ENCODE results near the gene F2RL2.
"Not testable (repeated sequence)": the region's sequence is repeated elsewhere in the genome, so short reads cannot be mapped to it uniquely, and the experiment has no call there.

The F2RL2 gene

DNA sequence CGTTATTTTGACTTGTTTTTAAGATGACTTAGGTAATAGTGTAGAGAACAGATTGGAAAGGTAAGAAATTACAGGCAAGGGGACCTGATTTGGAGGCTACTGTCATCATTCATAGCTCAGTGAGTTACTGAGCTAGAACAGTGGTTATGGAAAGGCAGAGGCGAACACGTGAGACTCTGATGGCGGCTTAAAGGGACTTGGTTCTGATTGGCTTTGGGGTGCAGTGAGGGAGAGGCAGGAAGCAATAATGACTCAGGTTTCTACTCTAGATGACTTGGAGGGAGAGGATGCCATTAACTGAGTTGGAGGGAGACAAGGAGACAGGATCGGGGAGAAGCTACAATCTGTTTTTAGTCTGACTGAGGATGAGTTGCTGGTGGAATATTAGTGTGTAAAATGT, 3.0 kb downstream of the F2RL2 start:
- DNase-seq: no peak

- DNase-seq: no peak
These were observed 5.5 kb downstream of the F2RL2 start for GRCh38 chr5:76617675-76618074.

DNA sequence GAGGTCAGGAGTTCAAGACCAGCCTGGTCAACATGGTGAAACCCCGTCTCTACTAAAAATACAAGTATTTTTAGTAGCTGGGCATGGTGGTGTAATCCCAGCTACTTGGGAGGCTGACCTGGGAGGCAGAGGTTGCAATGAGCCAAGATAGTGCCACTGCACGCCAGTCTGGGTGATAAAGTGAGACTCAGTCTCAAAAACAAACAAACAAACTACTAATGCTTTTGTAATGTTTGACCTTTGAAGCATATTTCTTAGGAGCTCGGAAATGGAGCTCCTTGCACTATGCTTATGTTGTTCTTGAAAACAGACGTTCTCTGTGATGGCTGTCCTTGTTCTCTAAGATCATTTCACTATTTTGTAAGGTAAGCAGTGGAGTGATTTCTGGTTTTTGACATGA, 6.0 kb downstream of the F2RL2 start:
- no peak for DNase-seq

GRCh38 chr5:76616206-76616605, 7.0 kb downstream of the F2RL2 start:
- no peak for DNase-seq

GRCh38 chr5:76615759-76616158, 7.4 kb downstream of the F2RL2 start:
- no peak for DNase-seq

DNA sequence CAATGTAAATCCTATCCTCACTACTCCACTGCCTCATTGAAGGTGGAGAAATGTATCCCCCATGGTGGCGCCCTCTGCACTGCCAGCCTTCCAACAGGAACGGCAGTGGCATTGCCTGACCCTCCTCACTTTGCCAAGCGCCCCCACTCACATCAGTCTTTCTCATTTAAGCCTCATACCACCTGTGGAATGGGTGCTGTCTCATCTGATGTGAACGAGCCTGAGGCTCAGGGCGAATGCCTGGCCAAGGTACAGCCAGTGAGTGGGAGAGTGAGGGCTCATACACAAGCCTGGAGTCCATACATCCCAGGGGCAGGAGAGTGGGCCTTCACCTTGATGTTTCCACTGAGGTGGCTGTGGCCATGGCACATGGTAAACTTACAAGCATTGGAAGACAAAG, 10.3 kb downstream of the F2RL2 start:
- DNase-seq: no peak

- no peak for DNase-seq
These were observed 13.0 kb downstream of the F2RL2 start for GRCh38 chr5:76610196-76610595.

- DNase-seq: no peak
These were observed 14.4 kb downstream of the F2RL2 start for GRCh38 chr5:76608833-76609232.

GRCh38 chr5:76607353-76607871, 15.8 kb downstream of the F2RL2 start:
- DNase-seq: no peak

GRCh38 chr5:76606701-76607100, 16.5 kb downstream of the F2RL2 start:
- DNase-seq: no peak

DNA sequence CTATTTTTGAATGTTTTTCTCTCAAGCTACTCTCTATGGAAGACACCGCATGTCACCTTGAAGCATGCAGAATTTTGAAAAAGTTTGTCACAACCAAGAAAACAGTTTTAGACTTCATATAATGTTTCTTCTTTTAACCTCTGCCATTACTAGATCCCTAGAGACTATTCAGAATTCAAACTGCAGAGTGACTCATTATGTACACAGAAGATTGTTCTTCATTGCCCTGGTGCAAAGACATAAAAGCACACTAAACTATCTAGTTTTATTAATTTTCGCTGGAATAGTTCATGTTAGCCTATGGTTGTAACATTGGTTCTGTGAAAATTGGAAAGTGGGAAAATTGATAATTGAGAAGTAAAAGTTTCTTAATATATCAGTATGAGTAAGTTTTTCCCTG, 18.4 kb downstream of the F2RL2 start:
- DNase-seq: no peak

DNA sequence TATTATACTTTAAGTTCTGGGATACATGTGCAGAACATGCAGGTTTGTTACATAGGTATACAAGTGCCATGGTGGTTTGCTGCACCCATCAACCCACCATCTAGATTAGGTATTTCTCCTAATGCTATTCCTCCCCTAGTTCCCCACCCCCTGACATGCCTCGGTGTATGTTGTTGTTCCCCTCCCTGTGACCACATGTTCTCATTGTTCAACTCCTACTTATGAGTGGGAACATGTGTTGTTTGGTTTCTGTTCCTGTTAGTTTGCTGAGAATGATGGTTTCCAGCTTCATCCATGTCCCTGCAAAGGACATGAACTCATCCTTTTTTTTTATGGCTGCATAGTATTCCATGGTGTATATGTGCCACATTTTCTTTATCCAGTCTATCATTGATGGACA, 19.2 kb downstream of the F2RL2 start:
- not testable (repeated sequence) for DNase-seq

DNA sequence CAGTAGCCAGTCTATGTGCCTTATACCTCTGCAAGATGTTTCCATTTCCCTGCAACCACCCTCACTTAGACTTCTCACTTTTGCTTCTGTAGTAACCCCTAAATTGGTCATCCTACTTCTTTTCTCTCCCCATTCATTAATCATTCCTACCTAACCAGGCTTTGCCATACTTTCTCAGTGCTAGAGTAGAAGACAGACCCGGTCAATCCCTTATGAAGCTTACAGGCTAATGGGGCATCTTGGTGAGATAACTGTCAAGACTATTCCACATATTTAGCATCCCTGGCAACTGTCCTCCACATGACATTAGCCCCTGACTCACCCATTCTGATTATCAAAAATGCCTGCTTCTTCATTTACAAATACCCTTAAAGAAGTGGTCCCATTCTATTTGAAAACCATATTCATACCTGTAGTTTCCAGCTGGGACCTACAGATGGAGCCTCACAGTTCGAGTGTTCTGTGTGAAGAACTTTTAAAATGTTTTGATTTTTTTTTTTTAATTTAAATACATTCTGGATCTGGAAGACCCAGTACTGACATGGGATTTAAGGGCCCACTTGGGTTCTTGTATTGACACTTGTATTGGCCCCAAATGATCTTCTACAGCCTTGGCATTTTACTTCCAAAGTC, 21.0 kb downstream of the F2RL2 start:
- no peak for DNase-seq

GRCh38 chr5:76601470-76601869, 21.7 kb downstream of the F2RL2 start:
- peak; percentile 5 for DNase-seq

DNA sequence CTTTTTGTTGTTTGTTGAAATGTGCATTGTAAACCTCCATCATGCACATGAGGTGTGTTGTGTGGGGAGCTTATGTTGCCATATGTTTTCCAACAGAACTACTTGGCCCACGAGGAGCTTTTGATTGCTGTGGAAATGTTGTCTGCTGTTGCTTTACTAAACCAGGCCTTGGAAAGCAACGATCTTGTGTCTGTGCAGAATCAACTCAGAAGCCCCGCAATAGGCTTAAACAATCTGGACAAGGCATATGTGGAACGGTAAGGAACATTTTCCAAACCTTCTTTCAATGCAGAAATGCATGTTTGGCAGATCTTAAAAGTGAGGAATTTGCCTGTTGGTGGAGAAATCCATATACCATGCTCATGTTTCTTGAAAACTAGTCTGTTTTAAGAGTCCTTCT, 22.5 kb downstream of the F2RL2 start:
- DNase-seq: no peak

- DNase-seq: no peak
These were observed 24.7 kb downstream of the F2RL2 start for GRCh38 chr5:76598531-76598930.

DNA sequence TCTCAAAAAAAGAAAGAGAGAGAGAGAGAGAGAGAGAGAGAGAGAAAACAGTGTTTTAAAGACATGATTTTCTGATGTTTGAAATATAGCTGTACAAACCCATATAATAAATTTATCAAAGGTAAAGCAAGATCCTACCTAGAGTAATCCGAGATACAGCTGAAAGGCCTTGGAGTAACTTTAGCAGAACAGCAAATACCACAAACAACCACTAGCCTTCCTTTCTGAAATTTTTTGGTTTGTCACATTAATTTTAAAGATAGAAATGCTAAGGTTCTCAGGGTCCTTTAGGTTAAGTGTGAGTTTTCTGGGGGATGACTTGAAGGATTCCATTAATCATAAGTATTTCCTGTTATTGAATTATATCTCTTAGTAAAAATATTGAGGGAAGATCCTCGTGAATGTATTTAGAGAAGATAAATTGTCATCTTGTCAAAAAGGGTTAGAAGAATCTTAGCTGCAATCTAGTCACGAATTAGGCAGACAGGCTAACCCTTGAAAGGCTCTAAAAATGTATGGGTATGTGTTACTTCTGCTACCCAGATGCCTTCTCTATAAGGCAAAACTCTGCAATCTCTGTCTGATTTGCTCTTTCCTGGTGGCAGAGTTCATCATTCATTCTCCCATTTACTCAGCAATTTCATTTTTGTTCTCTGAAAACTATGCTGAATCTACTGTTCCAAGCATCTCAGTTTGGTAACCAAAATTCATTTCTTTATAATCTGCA, 27.3 kb downstream of the F2RL2 start:
- DNase-seq: no peak

DNA sequence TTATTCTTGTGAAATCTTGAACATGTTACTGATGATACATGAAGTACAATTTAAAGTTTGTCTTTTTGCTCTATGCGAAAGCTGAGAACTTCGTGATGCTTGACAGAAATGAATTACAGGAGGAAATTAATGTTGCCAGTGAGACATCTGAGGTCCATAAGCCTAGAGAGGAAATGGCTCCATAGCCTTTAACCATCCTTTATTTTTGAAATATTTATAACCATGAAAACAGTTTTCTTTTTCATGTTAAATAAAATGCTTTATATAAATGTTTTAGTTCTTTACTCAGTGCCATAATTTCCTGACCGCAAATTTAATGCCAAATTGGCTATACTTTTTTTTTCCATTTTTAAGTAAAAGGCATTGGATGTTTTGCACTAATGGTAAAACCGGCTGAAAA, 29.1 kb downstream of the F2RL2 start:
- no peak for DNase-seq

- no peak for DNase-seq
These were observed 30.5 kb downstream of the F2RL2 start for GRCh38 chr5:76592692-76593091.

GRCh38 chr5:76591366-76591765, 31.8 kb downstream of the F2RL2 start:
- DNase-seq: no peak

DNA sequence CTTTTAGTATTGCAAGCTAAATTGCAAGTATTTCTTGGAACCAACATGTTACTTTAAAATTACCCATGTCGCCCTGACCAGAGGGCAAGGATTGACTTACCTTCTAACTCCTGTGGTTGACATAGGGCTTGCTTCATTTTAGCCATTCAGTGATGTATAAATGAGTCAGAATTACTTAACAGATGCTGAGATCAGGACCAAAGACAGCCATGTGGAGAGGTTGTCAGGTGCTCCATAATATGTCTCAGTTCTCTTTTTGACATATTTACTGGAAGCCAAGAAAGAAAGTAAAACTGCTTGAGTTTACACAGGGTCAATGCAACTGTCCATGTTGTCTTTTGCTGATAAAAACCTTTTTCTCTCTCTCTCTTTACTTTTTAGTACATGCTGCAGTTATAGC, 33.2 kb downstream of the F2RL2 start:
- no peak for DNase-seq

DNA sequence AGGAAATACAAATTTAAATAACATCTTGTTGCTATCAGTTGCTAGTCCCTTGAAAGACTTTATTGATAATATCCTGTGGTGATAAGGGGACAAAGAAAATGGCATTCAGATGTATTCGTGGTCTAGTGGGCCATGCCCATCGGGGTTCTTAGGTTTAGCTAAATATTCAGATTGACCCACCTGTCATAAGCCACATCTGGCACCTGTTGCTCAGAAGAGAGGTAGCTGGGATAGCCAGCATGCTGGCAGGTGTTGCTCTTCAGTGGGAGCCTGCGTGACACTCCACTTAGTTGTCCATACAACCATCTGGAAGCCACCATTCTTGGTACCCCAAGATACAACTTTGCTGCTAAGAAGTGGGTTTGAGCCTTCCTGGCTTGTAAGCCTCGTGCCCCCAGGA, 36.7 kb downstream of the F2RL2 start:
- DNase-seq: no peak

DNA sequence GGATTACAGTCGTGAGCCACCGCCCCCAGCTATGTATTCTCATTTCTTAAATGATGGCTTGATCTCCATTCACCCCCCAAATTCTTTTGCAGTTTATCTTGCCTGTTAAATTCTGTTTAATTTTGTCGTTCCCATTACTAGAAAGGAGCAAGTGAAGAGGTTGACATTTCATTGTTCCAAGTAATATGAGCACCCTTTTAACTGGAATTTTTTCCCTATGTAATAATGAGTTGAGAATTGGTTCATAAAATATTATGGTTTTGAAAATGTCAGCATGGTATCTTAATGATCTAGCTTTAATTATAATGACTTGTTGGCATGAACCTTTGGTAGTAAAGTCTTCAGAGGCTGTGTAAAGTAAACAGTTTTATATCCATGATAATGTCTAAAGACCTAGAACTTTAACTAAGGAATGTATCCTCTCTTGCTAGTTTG, 37.4 kb downstream of the F2RL2 start:
- no peak for DNase-seq

GRCh38 chr5:76583163-76584047, 39.8 kb downstream of the F2RL2 start:
- no peak for DNase-seq

All from NCI-H446 treated with DMSO at 0.1 percent for 48 hours (cell line).